SW480 (cell line): Measurements from ENCODE around the gene WDR59.
A peak's percentile ranks its signal among the peaks of the same experiment; 100 is the strongest.
"Not testable (repeated sequence)": the region's sequence is repeated elsewhere in the genome, so short reads cannot be mapped to it uniquely, and the experiment has no call there.

ENCODE experiments used
- DNase-seq: peaks from one replicate; pipeline ENCODE4 v3.0.0-alpha.2; 2016; ENCODE audit warnings: low spot score

Gene WDR59

GRCh38 chr16:75012380-75013081 is 27.6 kb upstream of the WDR59 start:
- no peak for DNase-seq

GRCh38 chr16:75011634-75012307 is 26.8 kb upstream of the WDR59 start:
- DNase-seq, result peak; percentile 52

GRCh38 chr16:75010427-75010826 is 25.5 kb upstream of the WDR59 start:
- no peak for DNase-seq

GRCh38 chr16:75007443-75007842 is 22.5 kb upstream of the WDR59 start:
- no peak for DNase-seq

- no peak for DNase-seq
These were observed 20.8 kb upstream of the WDR59 start for GRCh38 chr16:75005697-75006096.

- DNase-seq, result no peak
These were observed 19.5 kb upstream of the WDR59 start for GRCh38 chr16:75004460-75004859.

- no peak for DNase-seq
These were observed 19.0 kb upstream of the WDR59 start for GRCh38 chr16:75003931-75004330.

- DNase-seq, result no peak
These were observed 17.6 kb upstream of the WDR59 start for GRCh38 chr16:75002474-75002873.

GRCh38 chr16:75000481-75001081 is 15.7 kb upstream of the WDR59 start:
- DNase-seq, result no peak

- DNase-seq, result peak; percentile 50
These were observed 14.9 kb upstream of the WDR59 start for GRCh38 chr16:74999609-75000480.

GRCh38 chr16:74999219-74999608 is 14.3 kb upstream of the WDR59 start:
- peak; percentile 18 for DNase-seq

- peak; percentile 73 for DNase-seq
These were observed 13.7 kb upstream of the WDR59 start, which contains the start of gene ZNRF1 for GRCh38 chr16:74998481-74999218. TSS of gene ZNRF1 (plus strand) at chr16:74999024. CDS start at chr16:74999672, 648 bp downstream.

GRCh38 chr16:74997042-74997491 is 12.1 kb upstream of the WDR59 start:
- no peak for DNase-seq

GRCh38 chr16:74995986-74996385 is 11.1 kb upstream of the WDR59 start:
- no peak for DNase-seq

GRCh38 chr16:74991593-74992403 is 6.9 kb upstream of the WDR59 start:
- DNase-seq, result no peak

GRCh38 chr16:74991268-74991592 is 6.3 kb upstream of the WDR59 start:
- DNase-seq, result no peak

- no peak for DNase-seq
These were observed 5.9 kb upstream of the WDR59 start for GRCh38 chr16:74990832-74991231.

GRCh38 chr16:74989864-74990263 is 4.9 kb upstream of the WDR59 start:
- not testable (repeated sequence) for DNase-seq

GRCh38 chr16:74987027-74987681 is 2.2 kb upstream of the WDR59 start:
- no peak for DNase-seq

GRCh38 chr16:74984194-74984528 is 762 bp downstream of the WDR59 start:
- no peak for DNase-seq
